Gastroesophageal sphincter (tissue), 2 donors: ENCODE measurements around the gene SLC25A15.

Experiments
- EP300 ChIP-seq: sonication (generic); formaldehyde crosslinking; IDR thresholded peaks from one replicate; pipeline ENCODE4 v1.6.1; 2017; ENCODE audit warnings: antibody characterized with exemption, mild to moderate bottlenecking
- POLR2A ChIP-seq, 2 donors: fragments of 450-650 bp; IDR thresholded peaks; one replicate each; pipeline ENCODE4 v1.6.1; 2017; ENCODE audit warnings: antibody characterized with exemption in 2 of 2, mild to moderate bottlenecking in 2 of 2, moderate library complexity in 1 of 2
- POLR2AphosphoS5 ChIP-seq: sonication (generic); formaldehyde crosslinking; IDR thresholded peaks from one replicate; pipeline ENCODE4 v1.6.1; 2017; ENCODE audit warnings: antibody characterized with exemption

- no peak for TF ChIP-seq POLR2AphosphoS5
- no peak for TF ChIP-seq EP300
- no peak for TF ChIP-seq POLR2A (IDR thresholded peaks at IDR 0.05)
These were observed 22.7 kb downstream of the SLC25A15 start for GRCh38 chr13:40812102-40812501.
